Adipocyte (in vitro differentiated cells): Measurements from ENCODE around the gene FETUB.
"Not testable (repeated sequence)": the region's sequence is repeated elsewhere in the genome, so short reads cannot be mapped to it uniquely, and the experiment has no call there.

Experiments used
- DNase-seq: peaks from one replicate; pipeline ENCODE4 v3.0.0-alpha.2; 2015; ENCODE audit warnings: low read depth
- H3K27me3 ChIP-seq: replicated peaks from 2 replicates; pipeline ENCODE4 v1.7.0; 2013; ENCODE audit warnings: mild to moderate bottlenecking, low read length, moderate library complexity; ENCODE audit not compliant: control insufficient read depth, insufficient read depth
- H3K36me3 ChIP-seq: 2 replicates; pipeline ENCODE4 v1.7.0; 2013; ENCODE audit warnings: low read length, mild to moderate bottlenecking, moderate library complexity; ENCODE audit not compliant: control insufficient read depth, insufficient read depth, severe bottlenecking
- H3K4me1 ChIP-seq: 2 replicates; pipeline ENCODE4 v1.7.0; 2013; ENCODE audit warnings: mild to moderate bottlenecking, low read length, moderate library complexity; ENCODE audit not compliant: control insufficient read depth, insufficient read depth
- H3K4me3 ChIP-seq: 2 replicates; pipeline ENCODE4 v1.7.0; 2013; ENCODE audit warnings: mild to moderate bottlenecking, low read length, moderate library complexity
- H3K9ac ChIP-seq: 2 replicates; pipeline ENCODE4 v1.7.0; 2013; ENCODE audit warnings: mild to moderate bottlenecking, low read length, moderate library complexity
- H3K9me3 ChIP-seq: 2 replicates; pipeline ENCODE4 v1.7.0; 2013; ENCODE audit warnings: mild to moderate bottlenecking, low read length, moderate library complexity; ENCODE audit not compliant: control insufficient read depth

FETUB gene

DNA sequence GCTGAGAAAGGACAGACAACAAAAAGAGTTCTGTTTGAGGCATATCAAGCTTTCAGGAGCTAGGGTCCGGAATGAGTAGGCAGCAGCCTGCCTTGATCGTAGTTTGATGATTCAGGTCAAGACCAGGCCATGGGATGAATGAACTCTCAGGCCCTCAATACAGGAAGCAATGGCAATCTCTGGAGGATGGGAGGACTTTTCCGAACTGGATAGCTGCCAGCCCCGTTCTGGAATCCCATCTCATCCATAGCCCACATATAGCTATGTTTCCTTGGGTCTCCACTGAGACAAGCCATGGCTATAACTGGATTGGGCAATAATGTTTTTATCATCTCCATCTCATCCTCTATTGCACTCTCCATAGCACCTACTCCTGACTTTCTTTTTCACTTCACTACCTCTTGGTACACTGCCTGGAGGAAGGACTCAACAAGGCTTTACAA, 14.6 kb upstream of the FETUB start:
- no peak overlapping the region for H3K4me3 ChIP-seq
- H3K36me3 ChIP-seq, result no peaks in the 10 kb centered on the region
- no peak overlapping the region for H3K9ac ChIP-seq
- H3K27me3 ChIP-seq, result peaks cover 34% of the 10 kb centered on the region
- H3K4me1 ChIP-seq, result no peaks in the 10 kb centered on the region
- H3K9me3 ChIP-seq, result no peaks in the 10 kb centered on the region
- no peak for DNase-seq

DNA sequence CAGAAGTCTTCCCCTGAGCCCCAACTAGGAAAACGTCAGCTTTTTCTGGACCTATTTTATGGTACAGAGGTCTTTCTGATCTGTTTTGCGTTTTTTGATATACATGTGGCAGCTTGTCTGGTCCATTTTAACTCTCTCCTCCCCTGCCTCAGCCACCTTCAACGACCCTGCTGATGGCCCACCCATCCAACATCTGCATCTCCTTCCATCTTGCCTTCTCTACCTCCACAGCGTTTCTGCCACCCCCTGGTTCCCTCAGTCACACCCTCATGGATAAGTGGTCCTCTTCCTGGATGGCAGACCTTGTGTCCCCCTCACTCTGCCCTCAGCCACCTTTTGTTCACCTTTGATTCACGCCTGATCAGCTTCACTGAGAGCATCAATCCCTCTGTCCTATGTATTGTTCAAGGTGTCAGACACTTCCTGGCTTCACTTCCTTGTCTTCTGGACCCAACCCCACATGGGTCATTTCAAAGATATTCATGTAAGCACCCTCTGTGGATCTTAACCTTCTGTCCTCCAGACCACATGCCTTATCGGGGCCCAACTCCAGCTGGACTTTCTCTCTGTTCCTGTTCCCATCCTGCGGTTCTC, 13.8 kb upstream of the FETUB start:
- Histone ChIP-seq H3K9ac (no peak overlapping the region), H3K4me3 (no peak overlapping the region), H3K36me3 (no peaks in the 10 kb centered on the region), H3K27me3 (peaks cover 38% of the 10 kb centered on the region), H3K9me3 (no peaks in the 10 kb centered on the region), H3K4me1 (no peaks in the 10 kb centered on the region)
- DNase-seq, result no peak

DNA sequence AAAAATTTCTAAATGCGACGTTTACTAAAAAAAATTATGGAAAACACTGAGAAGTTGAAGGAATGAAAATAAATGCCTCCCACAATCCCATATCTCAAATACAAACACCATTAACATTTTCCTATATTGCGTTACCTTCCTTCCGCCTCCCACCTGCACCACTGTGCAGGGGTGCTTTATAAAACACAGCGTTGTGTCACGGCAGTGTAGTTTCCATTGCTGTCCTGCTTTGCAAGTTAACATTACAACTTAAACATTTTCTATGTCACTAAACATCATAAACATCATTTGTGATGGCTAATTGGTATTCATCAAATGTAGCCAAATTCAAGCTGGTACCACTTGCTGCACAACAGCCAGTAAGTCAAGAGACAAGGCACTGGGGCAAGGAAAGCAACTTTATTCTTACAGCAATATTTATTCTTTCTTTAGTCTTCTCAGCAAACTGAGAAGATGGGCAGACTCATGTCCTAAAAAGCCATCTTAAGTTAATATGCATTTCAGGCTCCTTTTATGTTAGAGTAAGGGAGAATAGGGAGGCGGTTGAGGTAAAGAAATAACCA, 12.3 kb upstream of the FETUB start:
- Histone ChIP-seq H3K4me3 (no peak overlapping the region), H3K9ac (no peak overlapping the region), H3K4me1 (no peaks in the 10 kb centered on the region), H3K36me3 (no peaks in the 10 kb centered on the region), H3K9me3 (no peaks in the 10 kb centered on the region), H3K27me3 (peaks cover 31% of the 10 kb centered on the region)
- DNase-seq, result no peak

DNA sequence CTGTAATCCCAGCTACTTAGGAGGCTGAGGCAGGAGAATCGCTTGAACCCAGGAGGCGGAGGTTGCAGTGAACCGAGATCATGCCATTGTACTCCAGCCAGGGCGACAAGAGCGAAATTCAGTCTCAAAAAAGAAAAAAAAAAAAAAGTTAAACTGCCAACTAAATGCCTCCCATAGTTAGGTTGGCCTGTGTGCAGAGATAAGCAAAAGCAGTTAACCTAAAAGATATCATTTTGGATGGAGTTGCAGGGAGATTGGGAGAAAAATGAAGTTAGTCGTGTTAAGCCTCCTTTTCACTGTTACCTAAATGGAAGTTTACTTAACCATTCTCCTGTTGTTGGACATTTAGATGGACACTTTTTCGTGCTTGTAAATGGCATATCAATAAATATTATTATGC, 11.4 kb upstream of the FETUB start:
- H3K9me3 ChIP-seq, result no peaks in the 10 kb centered on the region
- H3K9ac ChIP-seq, result no peak overlapping the region
- peaks cover 31% of the 10 kb centered on the region for H3K27me3 ChIP-seq
- H3K36me3 ChIP-seq, result no peaks in the 10 kb centered on the region
- no peak overlapping the region for H3K4me3 ChIP-seq
- H3K4me1 ChIP-seq, result no peaks in the 10 kb centered on the region
- DNase-seq, result no peak

DNA sequence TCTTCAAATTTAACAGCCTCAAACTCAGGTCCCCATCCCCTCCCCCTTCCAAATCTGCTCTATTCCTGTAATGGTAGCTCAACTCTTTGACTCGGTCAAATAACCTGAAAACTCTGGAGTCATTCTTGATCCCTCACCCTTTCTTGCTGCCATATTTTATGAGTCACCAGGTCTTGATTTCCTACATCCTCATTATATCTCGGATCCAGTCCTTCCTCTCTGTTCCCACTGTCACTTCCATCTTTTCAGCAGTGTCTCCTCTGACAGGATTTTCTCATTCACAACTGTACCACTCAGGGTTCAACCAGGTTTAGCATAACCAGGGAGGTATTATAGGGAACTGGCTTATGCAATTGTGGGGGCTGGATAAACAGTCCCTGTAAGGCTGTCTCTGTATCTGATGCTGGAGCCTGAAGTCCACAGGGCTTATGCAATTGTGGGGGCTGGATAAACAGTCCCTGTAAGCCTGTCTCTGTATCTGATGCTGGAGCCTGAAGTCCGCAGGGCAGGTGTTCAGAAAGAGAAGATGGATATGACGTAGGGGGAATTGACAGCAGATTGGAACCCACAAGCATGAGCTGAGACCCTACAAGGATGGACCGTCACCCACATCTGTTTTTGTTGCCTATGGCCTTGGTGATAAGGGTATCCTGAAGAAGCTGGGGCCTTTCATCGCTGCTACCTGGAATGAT, 9.1 kb upstream of the FETUB start:
- H3K9ac ChIP-seq, result no peak overlapping the region
- H3K27me3 ChIP-seq, result peaks cover 26% of the 10 kb centered on the region
- no peaks in the 10 kb centered on the region for H3K9me3 ChIP-seq
- no peak overlapping the region for H3K4me3 ChIP-seq
- DNase-seq, result no peak
- H3K36me3 ChIP-seq, result no peaks in the 10 kb centered on the region
- H3K4me1 ChIP-seq, result no peaks in the 10 kb centered on the region

DNA sequence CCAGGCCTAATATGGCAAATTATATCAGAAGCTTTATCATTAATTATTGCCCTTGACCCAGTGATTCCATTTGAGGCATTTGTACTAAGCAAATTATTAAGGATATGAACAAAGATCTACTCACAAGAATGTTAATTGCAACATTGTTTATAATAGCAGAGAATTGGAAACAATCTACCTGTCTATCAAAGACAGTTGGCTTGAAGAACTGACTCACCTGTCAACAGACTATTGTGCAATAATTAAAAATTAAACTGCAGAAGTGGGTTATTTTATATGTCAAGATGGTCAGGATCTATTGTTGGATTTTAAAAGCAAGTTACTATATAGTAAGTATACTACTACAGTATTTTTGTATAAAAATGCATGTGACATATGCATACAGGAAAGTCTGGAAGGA, 6.7 kb upstream of the FETUB start:
- Histone ChIP-seq H3K27me3 (peaks cover 34% of the 10 kb centered on the region), H3K9me3 (no peaks in the 10 kb centered on the region), H3K9ac (no peak overlapping the region), H3K4me3 (no peak overlapping the region), H3K4me1 (no peaks in the 10 kb centered on the region), H3K36me3 (no peaks in the 10 kb centered on the region)
- DNase-seq, result no peak

DNA sequence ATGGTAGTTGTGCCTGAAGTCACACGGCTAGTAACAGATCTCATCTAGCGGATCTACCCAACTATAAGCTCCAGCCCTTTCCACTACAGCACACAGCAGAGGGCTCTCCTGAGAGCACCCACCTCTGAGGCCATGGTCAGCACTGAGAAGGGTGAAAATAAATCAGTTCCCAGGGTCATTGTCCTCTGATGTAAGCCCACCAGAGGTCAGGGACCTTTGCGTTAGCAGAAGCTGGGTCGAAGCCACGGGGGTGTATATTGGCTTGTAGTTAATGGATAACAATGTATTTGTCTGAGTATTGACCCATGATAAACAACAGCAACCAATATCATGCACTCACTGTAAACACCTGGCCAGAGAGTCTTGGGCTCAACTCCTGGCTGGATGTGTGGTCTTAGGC, 6.0 kb upstream of the FETUB start:
- H3K4me3 ChIP-seq, H3K4me1 ChIP-seq, DNase-seq, H3K9ac ChIP-seq, H3K36me3 ChIP-seq, H3K9me3 ChIP-seq: not testable (repeated sequence)
- peaks cover 42% of the 10 kb centered on the region for H3K27me3 ChIP-seq

DNA sequence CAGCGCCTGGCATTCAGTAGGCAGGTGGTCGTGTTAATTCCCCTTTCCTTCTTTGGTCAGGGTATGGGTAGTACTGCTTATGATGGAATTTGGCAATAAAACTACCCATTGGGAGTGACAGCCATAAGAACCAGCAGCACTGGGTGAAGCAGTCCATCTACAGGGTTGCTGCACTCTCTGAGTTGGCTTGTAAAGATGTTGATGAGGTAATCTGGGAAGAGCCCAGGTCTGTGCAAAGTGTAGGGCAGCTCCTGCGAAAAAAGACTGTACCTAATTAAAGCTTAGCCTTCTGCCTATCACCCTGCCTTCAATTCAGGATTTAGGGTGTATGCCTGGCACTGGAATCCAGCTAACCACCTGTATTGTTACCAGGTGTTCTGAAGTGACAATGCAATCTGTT, 4.7 kb upstream of the FETUB start:
- H3K4me3 ChIP-seq, result no peak overlapping the region
- H3K4me1 ChIP-seq, result peaks cover 4% of the 10 kb centered on the region
- DNase-seq, result no peak
- H3K36me3 ChIP-seq, result no peaks in the 10 kb centered on the region
- H3K9me3 ChIP-seq, result no peaks in the 10 kb centered on the region
- H3K9ac ChIP-seq, result no peak overlapping the region
- peaks cover 45% of the 10 kb centered on the region for H3K27me3 ChIP-seq

DNA sequence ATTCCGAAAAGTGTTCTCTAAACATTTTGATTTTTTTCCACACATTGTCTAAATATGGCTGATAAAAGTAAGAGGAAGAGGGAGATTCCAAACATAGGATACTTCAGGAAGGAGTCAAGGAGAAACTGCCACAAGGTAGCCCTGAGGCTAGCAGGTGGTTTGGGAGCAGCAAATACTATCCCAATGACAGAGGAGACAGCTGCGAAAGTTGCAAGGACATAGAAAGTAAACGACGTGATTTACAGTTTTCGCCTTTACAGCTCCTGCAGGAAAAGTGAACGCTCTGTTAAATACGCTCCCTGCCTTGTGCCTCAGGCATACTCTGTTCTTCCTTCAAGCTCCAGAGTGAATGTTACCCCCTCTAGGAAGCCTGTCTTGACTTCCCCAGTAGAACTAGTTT, 3.7 kb upstream of the FETUB start:
- no peak for DNase-seq
- Histone ChIP-seq H3K4me3 (no peak overlapping the region), H3K27me3 (peaks cover 35% of the 10 kb centered on the region), H3K9me3 (no peaks in the 10 kb centered on the region), H3K36me3 (no peaks in the 10 kb centered on the region), H3K4me1 (peaks cover 9% of the 10 kb centered on the region), H3K9ac (no peak overlapping the region)

DNA sequence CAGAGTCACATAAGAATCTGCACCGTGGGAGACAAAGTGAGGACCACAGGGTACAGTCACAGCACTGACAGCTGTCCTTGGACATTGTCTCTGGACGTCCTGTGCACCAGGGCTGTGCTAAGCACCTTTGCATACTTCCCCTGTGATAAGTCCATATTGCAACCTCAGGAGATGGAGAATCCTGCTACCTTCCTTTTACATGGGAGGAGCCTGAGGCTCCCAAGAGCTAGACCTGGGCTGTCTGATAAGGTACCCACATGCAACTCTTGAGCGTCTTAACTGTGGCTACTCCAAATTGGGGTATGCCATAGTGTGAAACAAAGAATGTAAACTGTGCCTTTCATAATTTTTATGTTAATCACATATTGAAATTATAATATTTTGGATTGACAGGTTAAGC, 2.5 kb upstream of the FETUB start:
- Histone ChIP-seq H3K4me3 (no peak overlapping the region), H3K4me1 (peaks cover 9% of the 10 kb centered on the region), H3K27me3 (peaks cover 41% of the 10 kb centered on the region), H3K9ac (no peak overlapping the region), H3K9me3 (no peaks in the 10 kb centered on the region), H3K36me3 (no peaks in the 10 kb centered on the region)
- no peak for DNase-seq

DNA sequence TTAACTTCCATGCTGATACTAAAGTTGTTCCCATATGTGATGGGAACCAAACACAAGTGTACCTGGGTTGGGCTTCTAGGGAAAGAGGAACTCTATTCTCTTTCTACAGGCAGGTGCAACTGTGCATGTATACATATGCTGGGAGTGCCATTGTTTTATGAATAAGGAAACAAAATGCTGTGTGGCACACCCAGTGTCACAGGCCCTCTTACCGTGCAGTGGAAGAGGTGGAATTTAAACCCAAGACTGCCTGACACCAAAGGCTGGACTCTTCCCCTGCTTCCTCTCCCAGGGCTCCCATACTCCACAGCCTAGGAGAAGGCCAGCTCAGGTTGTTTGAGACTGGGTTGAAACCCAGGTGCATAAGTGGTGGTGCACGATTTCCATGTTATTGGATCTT, 1.9 kb upstream of the FETUB start:
- Histone ChIP-seq H3K9me3 (no peaks in the 10 kb centered on the region), H3K4me1 (peaks cover 9% of the 10 kb centered on the region), H3K27me3 (peaks cover 47% of the 10 kb centered on the region), H3K4me3 (no peak overlapping the region), H3K9ac (no peak overlapping the region), H3K36me3 (no peaks in the 10 kb centered on the region)
- DNase-seq, result no peak

DNA sequence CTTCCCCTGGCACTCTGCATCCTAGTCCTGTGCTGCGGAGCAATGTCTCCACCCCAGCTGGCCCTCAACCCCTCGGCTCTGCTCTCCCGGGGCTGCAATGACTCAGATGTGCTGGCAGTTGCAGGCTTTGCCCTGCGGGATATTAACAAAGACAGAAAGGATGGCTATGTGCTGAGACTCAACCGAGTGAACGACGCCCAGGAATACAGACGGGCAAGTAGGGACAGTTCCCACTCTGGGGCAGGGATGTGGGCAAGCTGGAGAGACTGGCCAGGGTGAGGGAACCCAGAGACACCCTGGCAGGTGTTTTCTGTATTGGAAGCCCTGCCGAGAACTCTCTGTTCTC, 247 bp downstream of the FETUB start:
- DNase-seq, result no peak
- Histone ChIP-seq H3K27me3 (peaks cover 57% of the 10 kb centered on the region), H3K4me1 (peaks cover 9% of the 10 kb centered on the region)

More for the DNA sequence above, 247 bp downstream of the FETUB start:
- no peaks in the 10 kb centered on the region for H3K9me3 ChIP-seq
- H3K4me3 ChIP-seq, result no peak overlapping the region
- H3K9ac ChIP-seq, result no peak overlapping the region
- no peaks in the 10 kb centered on the region for H3K36me3 ChIP-seq
